ENCODE results near the gene DTNB. TPM values are rescaled to one million over a fixed set of nuclear protein-coding genes. Genes with fewer than 3 reads are reported as not detected.

The DTNB gene
- total and polyA plus RNA-seq, 2 donors (not counting 1 experiment from before 2014, with no cell fraction given), result 25.7 to 37.3 TPM

- WGBS (ENCODE audit: insufficient coverage), result under 1% methylated on average over 89 of the region's 100 CpGs
- peaks cover 0 to 2% of the 10 kb centered on the region in 2 experiments for H3K36me3 ChIP-seq (replicated peaks in 1 of 2; ENCODE audit: control extremely low read depth in 1 of 2, control insufficient read depth in 1 of 2, extremely low read depth in 1 of 2, insufficient read depth in 2 of 2, low read length in 1 of 2)
- POLR2A ChIA-PET, result no interaction called here
- no peak for TF ChIP-seq EZH2 (IDR thresholded peaks at IDR 0.05; ENCODE audit: borderline replicate concordance, insufficient read depth, low read depth, low read length, poor library complexity, severe bottlenecking)
- no peak for TF ChIP-seq CTCF (IDR thresholded peaks at IDR 0.05)
- no peaks in the 10 kb centered on the region for H3K9me3 ChIP-seq (ENCODE audit: control extremely low read depth in 1 of 3, control insufficient read depth in 2 of 3, insufficient read depth in 1 of 3, low read length in 2 of 3)
- peaks cover 0 to 4% (median 1%) of the 10 kb centered on the region in 4 experiments for H3K27me3 ChIP-seq (replicated peaks in 1 of 4; ENCODE audit: control extremely low read depth in 1 of 4, control insufficient read depth in 3 of 4, insufficient read depth in 4 of 4, low read length in 3 of 4)
- H3K79me2 ChIP-seq (ENCODE audit: control insufficient read depth, insufficient read depth, low read length), result peaks cover 20% of the 10 kb centered on the region
- ATAC-seq (ENCODE audit: low read depth), result peak; percentile 39
- CTCF ChIA-PET, result interaction anchor here (1.2 to 2.0 kb wide), 8 partner anchors 10 to 181 kb away, joined by 3 to 19 read pairs (median 4); no protein-coding TSS in a partner anchor
- Mint-ChIP-seq H3K27me3 (no peaks in the 10 kb centered on the region), H3K4me3 (peak within 1 kb of the TSS; percentile 85), H3K9me3 (ENCODE audit: insufficient read depth) (no peaks in the 10 kb centered on the region), H3K4me1 (peaks cover 25% of the 10 kb centered on the region), H3K27ac (peak within 1 kb of the TSS; percentile 87)
- no peak within 1 kb of the TSS for H3K27ac ChIP-seq (ENCODE audit: low read length in 2 of 2)
- H3K4me1 ChIP-seq (ENCODE audit: control insufficient read depth in 2 of 2, insufficient read depth in 2 of 2, low read length in 2 of 2), result peaks cover 8 to 10% of the 10 kb centered on the region in 2 donors
- H3K4me2 ChIP-seq (replicated peaks; ENCODE audit: low read depth, low read length, poor library complexity, severe bottlenecking), result peak within 1 kb of the TSS; percentile 91
- peak; percentile 74 for DNase-seq
- H3K4me3 ChIP-seq (ENCODE audit: control extremely low read depth in 1 of 5, extremely low read depth in 1 of 5, insufficient read depth in 1 of 5, low read depth in 2 of 5, low read length in 4 of 5), result peak within 1 kb of the TSS in 4 of 5 experiments; percentile 37 to 70 (median 55)
- peaks cover 39% of the 10 kb centered on the region for H4K20me1 ChIP-seq (ENCODE audit: control insufficient read depth, insufficient read depth, low read length, poor library complexity, severe bottlenecking)
- peak within 1 kb of the TSS; percentile 69 for H2AFZ ChIP-seq (ENCODE audit: insufficient read depth, low read depth, low read length, poor library complexity, severe bottlenecking)
- intact Hi-C loops (cut with micrococcal nuclease), result loop anchor here (1.0 to 5.0 kb wide), 5 partner anchors 20 to 225 kb away; no protein-coding TSS in a partner anchor
- H3K9ac ChIP-seq (ENCODE audit: low read length), result peak within 1 kb of the TSS; percentile 64
These were observed 331.5 kb downstream of the DTNB start, which contains the start of gene DNMT3A for GRCh38 chr2:25341753-25342371. TSS of gene DNMT3A (minus strand) at chr2:25341925. CDS start at chr2:25313984, 27,941 bp downstream.

All from B cell (primary cell).